Kidney epithelial cell (primary cell): ENCODE data around the gene WNT11. TPM values are rescaled to one million over a fixed set of nuclear protein-coding genes. Genes with fewer than 3 reads are reported as not detected.

Source experiments
- DNase-seq: peaks from one replicate; pipeline ENCODE4 v3.0.0-alpha.2; 2010; ENCODE audit warnings: low read depth
- H3K27me3 ChIP-seq: 2 replicates; pipeline ENCODE4 v1.6.0; 2011; ENCODE audit warnings: low read length; ENCODE audit not compliant: control insufficient read depth, insufficient read depth
- H3K36me3 ChIP-seq: 2 replicates; pipeline ENCODE4 v1.5.1; 2011; ENCODE audit warnings: low read length; ENCODE audit not compliant: control insufficient read depth, insufficient read depth
- H3K4me3 ChIP-seq: 2 replicates; pipeline ENCODE4 v1.5.1; 2011; ENCODE audit warnings: low read depth, mild to moderate bottlenecking, control low read depth, low read length
- CTCF ChIP-seq: IDR thresholded peaks from 2 replicates; pipeline ENCODE4 v1.5.1; 2011; ENCODE audit warnings: mild to moderate bottlenecking, moderate library complexity, low read length, control low read depth, inconsistent platforms; ENCODE audit not compliant: insufficient read depth, poor library complexity, severe bottlenecking
- total RNA-seq: library from RNA; depleted of rRNA; stranded (reverse); fragments of >200 nt; gene quantifications from 2 replicates; pipeline ENCODE4 v1.2.3, GENCODE V29; 2015

Gene WNT11
- total RNA-seq, 1 donor from 2014 or later, result 0.21 TPM

GRCh38 chr11:76215941-76216340 lies 9.6 kb upstream of the WNT11 start:
- peaks cover 35% of the 10 kb centered on the region for H3K27me3 ChIP-seq
- TF ChIP-seq CTCF, result no peak
- H3K36me3 ChIP-seq, result no peaks in the 10 kb centered on the region
- DNase-seq, result no peak
- H3K4me3 ChIP-seq, result no peak overlapping the region

- DNase-seq, result no peak
Measured at GRCh38 chr11:76214968-76215548, 8.8 kb upstream of the WNT11 start.

GRCh38 chr11:76214186-76214585 lies 7.9 kb upstream of the WNT11 start:
- Histone ChIP-seq H3K4me3 (no peak overlapping the region), H3K27me3 (peaks cover 47% of the 10 kb centered on the region), H3K36me3 (no peaks in the 10 kb centered on the region)
- DNase-seq, result no peak
- no peak for TF ChIP-seq CTCF

More at GRCh38 chr11:76214968-76215548, 8.8 kb upstream of the WNT11 start:
- TF ChIP-seq CTCF, result no peak
- H3K27me3 ChIP-seq, result peaks cover 40% of the 10 kb centered on the region
- no peaks in the 10 kb centered on the region for H3K36me3 ChIP-seq
- H3K4me3 ChIP-seq, result no peak overlapping the region

GRCh38 chr11:76212086-76213035 lies 6.1 kb upstream of the WNT11 start:
- no peak for DNase-seq
- no peak for TF ChIP-seq CTCF
- Histone ChIP-seq H3K4me3 (no peak overlapping the region), H3K36me3 (no peaks in the 10 kb centered on the region), H3K27me3 (peaks cover 59% of the 10 kb centered on the region)

GRCh38 chr11:76210931-76211851 lies 4.9 kb upstream of the WNT11 start:
- no peak for TF ChIP-seq CTCF

More at GRCh38 chr11:76210931-76211851, 4.9 kb upstream of the WNT11 start:
- Histone ChIP-seq H3K36me3 (no peaks in the 10 kb centered on the region), H3K4me3 (no peak overlapping the region), H3K27me3 (peaks cover 70% of the 10 kb centered on the region)
- DNase-seq, result no peak
